ENCODE data around the gene TFB2M.

TFB2M gene

DNA sequence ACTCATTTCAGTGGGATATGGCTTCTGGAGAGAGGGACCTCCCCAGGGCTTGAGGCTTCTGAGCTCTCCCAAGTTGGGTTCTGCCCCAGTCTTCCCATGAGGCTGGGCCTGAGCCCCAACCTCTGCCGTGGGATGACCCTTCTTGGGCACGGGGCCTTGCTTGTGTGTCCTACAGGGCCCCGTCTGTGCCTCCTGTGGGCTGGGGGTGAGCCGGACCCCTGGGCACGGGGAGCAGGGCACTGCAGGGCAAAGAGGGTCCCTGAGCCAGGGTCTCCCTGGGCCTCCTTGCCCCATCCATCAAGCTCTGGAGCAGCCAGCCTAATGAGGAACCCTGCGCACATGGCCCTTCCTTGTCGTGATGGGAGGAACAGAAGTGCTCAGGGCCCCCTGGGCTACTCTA is 53.8 kb downstream of the TFB2M start:
- DNase-seq = no peak

DNA sequence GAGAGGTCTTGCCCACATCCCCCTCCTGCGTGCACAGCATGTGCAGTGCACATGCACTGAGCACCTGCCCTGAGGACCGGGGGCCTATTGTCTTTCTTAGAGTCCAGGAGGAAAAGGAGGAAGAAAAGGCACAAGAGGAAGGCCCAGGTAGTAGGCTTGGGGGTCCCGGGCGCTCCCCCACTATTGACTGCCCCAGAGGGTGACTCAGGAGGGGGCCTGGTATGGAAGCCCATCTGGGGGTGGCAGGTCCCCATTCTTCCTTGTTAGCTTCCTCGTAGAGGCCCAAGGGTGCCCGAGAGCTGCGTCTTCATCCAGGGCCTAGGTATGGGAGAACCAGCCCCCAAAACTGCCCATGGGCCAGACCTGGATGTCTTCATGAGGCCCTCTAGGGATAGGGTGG is 54.9 kb downstream of the TFB2M start:
- no peak for DNase-seq

- no peak for DNase-seq
Observed at GRCh38 chr1:246510147-246511030, 55.7 kb downstream of the TFB2M start.

DNA sequence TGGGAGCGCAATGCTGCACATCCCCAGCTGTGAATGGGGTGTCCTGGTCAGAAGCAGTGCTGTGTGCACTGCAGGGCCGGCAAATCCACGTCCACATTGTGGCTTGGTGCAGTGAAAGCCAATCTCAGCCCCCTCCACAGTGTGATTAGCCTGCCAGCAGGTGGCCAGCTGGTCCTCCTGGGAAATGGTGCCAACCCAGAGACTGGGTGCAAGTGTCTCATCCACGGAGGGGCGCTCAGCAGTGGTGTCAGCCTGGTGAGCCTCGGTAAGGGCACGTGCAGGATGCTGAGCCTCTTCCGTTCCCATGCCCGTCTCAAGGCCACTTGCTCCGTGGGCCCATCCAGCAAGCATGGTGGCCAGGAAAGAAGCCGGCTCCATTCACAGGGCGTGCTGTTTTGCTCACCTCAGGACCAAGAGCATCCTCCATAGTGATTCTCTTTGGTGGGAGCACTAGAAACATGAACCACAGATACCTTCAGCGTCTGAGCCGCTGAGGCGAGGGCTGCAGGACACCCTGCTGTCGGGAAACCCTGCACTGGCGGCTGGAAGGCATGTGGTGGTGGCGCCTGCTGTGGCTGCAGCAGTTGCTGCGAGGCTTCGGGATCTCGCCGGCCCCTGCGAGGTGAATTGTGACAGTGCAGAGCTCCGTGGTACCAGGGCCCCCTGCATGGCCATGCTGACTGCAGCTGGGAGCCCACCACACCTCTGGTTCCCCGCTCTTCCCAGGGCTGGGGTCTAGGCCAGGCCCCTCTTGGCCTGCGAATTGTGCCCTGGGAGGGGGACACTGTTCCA is 57.0 kb downstream of the TFB2M start:
- DNase-seq = no peak

GRCh38 chr1:246506674-246507481 is 59.2 kb downstream of the TFB2M start, which contains the start of gene SMYD3:
Gene SMYD3, minus strand, starts transcription at chr1:246507279.
- peak; percentile 82 for DNase-seq

DNA sequence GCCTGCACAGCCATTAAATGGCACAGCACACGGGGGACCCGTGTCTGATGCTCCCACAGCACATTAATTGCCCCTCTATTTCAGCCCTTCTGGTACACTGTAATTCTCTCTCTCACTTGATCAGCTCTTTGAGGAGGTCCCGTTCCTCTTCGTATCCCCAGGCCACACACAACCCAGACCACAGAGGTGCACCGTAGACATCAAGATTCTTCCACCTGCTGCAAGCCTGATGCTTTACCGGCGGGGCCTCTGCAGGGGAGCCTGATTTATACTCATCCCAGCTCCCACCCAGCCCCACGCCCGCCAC is 59.7 kb downstream of the TFB2M start:
- no peak for DNase-seq

- no peak for DNase-seq
Observed at GRCh38 chr1:246503341-246503740, 62.7 kb downstream of the TFB2M start.

- peak; percentile 23 for DNase-seq
Observed at GRCh38 chr1:246497331-246497915, 68.6 kb downstream of the TFB2M start.

DNA sequence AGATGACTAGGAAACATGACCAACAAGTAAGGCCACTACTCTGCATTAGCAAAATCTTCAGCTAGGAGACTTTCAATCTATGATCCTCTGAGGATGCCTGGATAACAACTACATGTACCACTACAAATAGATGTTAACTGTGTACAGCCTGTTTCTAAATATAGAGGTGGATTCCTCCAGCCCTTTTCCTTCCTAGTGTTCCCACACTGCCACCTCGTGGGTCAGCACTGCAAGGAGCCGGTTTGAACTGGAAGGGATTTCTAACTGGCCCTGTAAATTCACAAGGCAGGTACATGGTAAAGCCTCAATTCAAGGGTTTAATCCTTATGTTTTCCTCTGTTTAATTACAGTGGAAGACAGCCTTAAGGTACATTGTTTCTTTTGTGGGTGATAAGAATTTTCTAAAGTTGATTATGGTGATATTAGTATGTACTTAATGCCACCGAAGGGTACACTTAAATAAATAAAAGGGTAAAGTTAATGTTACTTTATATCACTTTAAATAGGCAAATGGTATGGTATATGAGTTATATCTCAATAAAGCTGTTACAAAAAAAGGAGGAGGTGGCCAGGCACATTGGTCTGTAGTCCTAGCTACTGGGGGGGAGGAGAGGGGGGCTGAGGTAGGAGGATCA is 73.3 kb downstream of the TFB2M start:
- peak; percentile 62 for DNase-seq

GRCh38 chr1:246491551-246492053 is 74.5 kb downstream of the TFB2M start:
- no peak for DNase-seq
